ENCODE results near the gene SLC22A23. TPM values are rescaled to one million over a fixed set of nuclear protein-coding genes. Genes with fewer than 3 reads are reported as not detected.

The SLC22A23 gene
- total and polyA plus RNA-seq, 8 donors: 5.9 to 241 (median 18.9) TPM

- WGBS, 5 donors: 88 to 95% (median 94%) methylated on average over 10 of the region's 10 CpGs
- peaks cover 0 to 16% (median 10%) of the 10 kb centered on the region in 4 donors for H3K36me3 ChIP-seq
- no peak overlapping the region for H3K4me3 ChIP-seq
- H3K27ac ChIP-seq: no peak overlapping the region
- H3K27me3 ChIP-seq: no peaks in the 10 kb centered on the region
- TF ChIP-seq POLR2A (IDR thresholded peaks at IDR 0.05) (no peak), EP300 (IDR thresholded peaks at IDR 0.05) (no peak), POLR2AphosphoS5 (IDR thresholded peaks at IDR 0.05) (no peak)
- TF ChIP-seq, protein P1, sequence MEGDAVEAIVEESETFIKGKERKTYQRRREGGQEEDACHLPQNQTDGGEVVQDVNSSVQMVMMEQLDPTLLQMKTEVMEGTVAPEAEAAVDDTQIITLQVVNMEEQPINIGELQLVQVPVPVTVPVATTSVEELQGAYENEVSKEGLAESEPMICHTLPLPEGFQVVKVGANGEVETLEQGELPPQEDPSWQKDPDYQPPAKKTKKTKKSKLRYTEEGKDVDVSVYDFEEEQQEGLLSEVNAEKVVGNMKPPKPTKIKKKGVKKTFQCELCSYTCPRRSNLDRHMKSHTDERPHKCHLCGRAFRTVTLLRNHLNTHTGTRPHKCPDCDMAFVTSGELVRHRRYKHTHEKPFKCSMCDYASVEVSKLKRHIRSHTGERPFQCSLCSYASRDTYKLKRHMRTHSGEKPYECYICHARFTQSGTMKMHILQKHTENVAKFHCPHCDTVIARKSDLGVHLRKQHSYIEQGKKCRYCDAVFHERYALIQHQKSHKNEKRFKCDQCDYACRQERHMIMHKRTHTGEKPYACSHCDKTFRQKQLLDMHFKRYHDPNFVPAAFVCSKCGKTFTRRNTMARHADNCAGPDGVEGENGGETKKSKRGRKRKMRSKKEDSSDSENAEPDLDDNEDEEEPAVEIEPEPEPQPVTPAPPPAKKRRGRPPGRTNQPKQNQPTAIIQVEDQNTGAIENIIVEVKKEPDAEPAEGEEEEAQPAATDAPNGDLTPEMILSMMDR (IDR thresholded peaks at IDR 0.05): no peak
- intact Hi-C loops (cut with DNase I; ENCODE audit: low total_unique reads): no loop called here
- no peaks in the 10 kb centered on the region for H3K9me3 ChIP-seq
- no peaks in the 10 kb centered on the region for H3K4me1 ChIP-seq
- DNase-seq: no peak
Observed at GRCh38 chr6:3306848-3307247, 150.0 kb downstream of the SLC22A23 start.

- peaks cover 0 to 16% (median 10%) of the 10 kb centered on the region in 4 donors for H3K36me3 ChIP-seq
- DNase-seq: no peak
Observed at GRCh38 chr6:3305831-3306230, 151.0 kb downstream of the SLC22A23 start.

GRCh38 chr6:3305216-3305565 is 151.7 kb downstream of the SLC22A23 start:
- no peak for DNase-seq
- no peak overlapping the region for H3K27ac ChIP-seq
- H3K36me3 ChIP-seq: peaks cover 0 to 16% (median 10%) of the 10 kb centered on the region in 4 donors
- H3K4me1 ChIP-seq: no peaks in the 10 kb centered on the region
- H3K4me3 ChIP-seq: no peak overlapping the region
- TF ChIP-seq POLR2A (IDR thresholded peaks at IDR 0.05) (no peak), POLR2AphosphoS5 (IDR thresholded peaks at IDR 0.05) (no peak), EP300 (IDR thresholded peaks at IDR 0.05) (no peak)
- TF ChIP-seq, protein P1 (IDR thresholded peaks at IDR 0.05): no peak
- no peaks in the 10 kb centered on the region for H3K9me3 ChIP-seq
- intact Hi-C loops (cut with DNase I; ENCODE audit: low total_unique reads): no loop called here
- 89 to 95% (median 94%) methylated on average over 8 of the region's 8 CpGs for WGBS, 5 donors
- H3K27me3 ChIP-seq: no peaks in the 10 kb centered on the region

More at GRCh38 chr6:3305831-3306230, 151.0 kb downstream of the SLC22A23 start:
- TF ChIP-seq, protein P1 (IDR thresholded peaks at IDR 0.05): no peak
- no peak for TF ChIP-seq POLR2AphosphoS5 (IDR thresholded peaks at IDR 0.05)
- no peak for TF ChIP-seq POLR2A (IDR thresholded peaks at IDR 0.05)
- TF ChIP-seq EP300 (IDR thresholded peaks at IDR 0.05): no peak
- Histone ChIP-seq H3K27me3 (no peaks in the 10 kb centered on the region), H3K27ac (no peak overlapping the region), H3K4me1 (no peaks in the 10 kb centered on the region), H3K4me3 (no peak overlapping the region), H3K9me3 (no peaks in the 10 kb centered on the region)
- intact Hi-C loops (cut with DNase I; ENCODE audit: low total_unique reads): no loop called here
- WGBS, 5 donors: 72 to 100% (median 96%) methylated on average over 3 of the region's 3 CpGs

GRCh38 chr6:3304500-3305215 is 152.2 kb downstream of the SLC22A23 start:
- TF ChIP-seq POLR2A (IDR thresholded peaks at IDR 0.05) (no peak), EP300 (IDR thresholded peaks at IDR 0.05) (no peak), POLR2AphosphoS5 (IDR thresholded peaks at IDR 0.05) (no peak)
- TF ChIP-seq, protein P1 (IDR thresholded peaks at IDR 0.05): no peak
- intact Hi-C loops (cut with DNase I; ENCODE audit: low total_unique reads): no loop called here
- Histone ChIP-seq H3K4me1 (no peaks in the 10 kb centered on the region), H3K27ac (no peak overlapping the region), H3K4me3 (no peak overlapping the region), H3K27me3 (no peaks in the 10 kb centered on the region), H3K9me3 (no peaks in the 10 kb centered on the region), H3K36me3 (peaks cover 0 to 16% (median 10%) of the 10 kb centered on the region in 4 donors)
- no peak for DNase-seq
- 88 to 93% (median 92%) methylated on average over 16 of the region's 16 CpGs for WGBS, 5 donors

Measured in stomach (tissue), 9 donors.